Amniotic stem cell (primary cell): Measurements from ENCODE around the gene ANAPC2.

Experiments
- DNase-seq: peaks from one replicate; lab custom pipeline; 2025; lab: John Stamatoyannopoulos, UW

Gene ANAPC2

GRCh38 chr9:137188490-137189296, at the start of gene ANAPC2, which contains the start of gene SSNA1:
ANAPC2 (minus strand) TSS chr9:137188560; CDS start chr9:137188532, 28 bp downstream.
SSNA1 (plus strand) TSS chr9:137188676; CDS start chr9:137188727, 51 bp downstream.
- DNase-seq = peak; percentile 66

- DNase-seq = no peak
These were observed 48.6 kb upstream of the ANAPC2 start for GRCh38 chr9:137236936-137237421.

DNA sequence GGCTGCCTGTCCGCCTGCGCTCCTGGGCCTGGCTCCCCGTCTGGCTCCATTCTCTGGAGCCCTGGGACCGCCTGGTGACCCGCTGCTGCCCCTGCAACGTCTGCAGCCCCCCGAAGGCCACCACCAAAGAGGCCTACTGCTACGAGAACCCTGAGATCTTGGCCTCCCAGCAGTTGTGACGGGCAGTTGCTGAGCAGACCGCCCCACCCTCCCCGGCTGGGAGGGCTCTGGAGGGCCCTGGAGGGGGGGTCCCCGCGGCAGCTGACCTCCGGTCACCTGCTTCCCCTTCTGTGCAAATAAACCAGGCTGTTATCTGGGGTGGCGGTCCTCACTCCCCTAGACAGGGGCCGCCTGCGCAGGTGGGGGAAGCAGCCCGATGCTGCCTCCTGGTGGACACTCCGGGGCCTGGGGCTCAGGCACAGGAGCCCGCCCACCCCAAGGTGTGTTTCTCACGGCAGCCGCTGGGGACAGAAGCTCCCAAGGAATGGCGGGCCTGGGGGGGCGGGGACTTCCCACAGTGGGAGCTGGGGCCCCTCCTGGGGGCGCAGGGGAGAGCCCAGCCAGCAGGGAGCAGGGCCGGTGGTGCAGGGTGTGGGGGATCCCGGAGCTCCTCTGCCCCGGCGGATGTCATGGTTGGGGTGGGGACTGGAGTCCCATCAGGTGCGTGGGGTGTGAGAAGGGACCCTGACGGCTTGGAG, 48.0 kb upstream of the ANAPC2 start:
- DNase-seq = peak; percentile 56

DNA sequence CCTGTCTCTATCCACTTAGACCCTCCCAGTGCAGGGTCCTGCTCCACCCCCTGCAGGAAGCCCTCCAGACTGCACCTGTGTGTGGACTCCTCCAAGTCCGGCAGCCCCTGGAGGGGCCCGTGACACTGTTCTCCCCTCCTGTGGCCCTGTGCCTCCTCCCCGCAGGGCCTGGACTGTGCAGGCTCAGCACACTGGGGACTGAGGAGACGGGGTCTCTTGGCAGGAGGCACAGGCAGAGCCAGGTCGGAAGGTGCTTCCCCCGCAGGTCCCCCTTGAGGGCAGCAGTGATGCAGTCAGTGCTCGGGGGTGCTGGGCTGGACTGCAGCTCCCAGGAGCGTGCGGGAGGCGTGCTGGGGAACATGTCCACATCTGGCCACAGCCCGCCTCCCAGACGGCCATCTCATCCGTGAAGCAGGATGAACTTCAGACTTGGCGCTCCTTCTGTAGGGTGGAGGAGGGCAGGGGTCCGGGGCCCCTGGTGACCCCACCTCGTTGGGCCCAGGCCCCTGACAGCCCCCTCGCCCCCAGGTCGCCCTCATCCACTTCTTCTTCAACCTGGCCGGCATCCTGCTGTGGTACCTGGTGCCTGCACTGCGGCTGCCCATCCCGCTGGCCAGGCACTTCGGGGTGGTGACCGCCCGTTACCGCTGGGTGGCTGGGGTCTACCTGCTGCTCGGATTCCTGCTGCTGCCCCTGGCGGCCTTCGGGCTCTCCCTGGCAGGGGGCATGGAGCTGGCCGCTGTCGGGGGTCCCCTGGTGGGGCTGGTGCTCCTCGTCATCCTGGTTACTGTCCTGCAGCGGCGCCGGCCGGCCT, 47.3 kb upstream of the ANAPC2 start:
- DNase-seq = no peak

- DNase-seq = no peak
These were observed 46.5 kb upstream of the ANAPC2 start for GRCh38 chr9:137234758-137235423.

DNA sequence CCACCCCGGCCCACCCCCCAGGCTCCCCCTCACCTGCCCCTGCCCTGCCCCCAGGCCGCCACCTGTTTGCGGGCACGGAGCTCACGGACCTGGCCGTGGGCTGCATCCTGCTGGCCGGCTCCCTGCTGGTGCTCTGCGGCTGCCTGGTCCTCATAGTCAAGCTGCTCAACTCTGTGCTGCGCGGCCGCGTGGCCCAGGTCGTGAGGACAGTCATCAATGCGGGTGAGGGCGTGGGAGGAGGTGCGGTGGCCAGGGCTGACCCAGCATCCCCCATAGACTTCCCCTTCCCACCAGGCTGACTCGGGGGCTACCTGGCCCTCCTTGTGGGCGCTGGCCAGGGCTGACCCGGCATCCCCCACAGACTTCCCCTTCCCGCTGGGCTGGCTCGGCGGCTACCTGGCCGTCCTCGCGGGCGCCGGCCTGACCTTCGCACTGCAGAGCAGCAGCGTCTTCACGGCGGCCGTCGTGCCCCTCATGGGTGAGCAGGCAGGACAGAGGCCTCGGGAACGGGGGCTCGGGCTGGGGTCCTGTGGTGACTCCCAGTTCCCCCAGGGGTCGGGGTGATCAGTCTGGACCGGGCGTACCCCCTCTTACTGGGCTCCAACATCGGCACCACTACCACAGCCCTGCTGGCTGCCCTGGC, 45.8 kb upstream of the ANAPC2 start:
- DNase-seq = no peak

GRCh38 chr9:137233143-137233980, 45.0 kb upstream of the ANAPC2 start:
- no peak for DNase-seq

DNA sequence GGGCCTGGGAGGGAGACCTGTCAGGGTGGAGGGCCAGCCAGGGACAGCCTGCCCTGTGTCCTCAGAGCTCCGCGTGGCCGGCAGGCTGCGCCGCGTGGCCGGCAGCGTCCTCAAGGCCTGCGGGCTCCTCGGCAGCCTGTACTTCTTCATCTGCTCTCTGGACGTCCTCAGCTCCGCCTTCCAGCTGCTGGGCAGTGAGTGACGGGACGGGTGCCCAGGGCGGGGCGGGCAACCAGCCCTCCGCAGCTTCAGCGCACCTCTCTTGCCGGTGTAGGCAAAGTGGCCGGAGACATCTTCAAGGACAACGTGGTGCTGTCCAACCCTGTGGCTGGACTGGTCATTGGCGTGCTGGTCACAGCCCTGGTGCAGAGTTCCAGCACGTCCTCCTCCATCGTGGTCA, 44.1 kb upstream of the ANAPC2 start:
- DNase-seq = no peak

DNA sequence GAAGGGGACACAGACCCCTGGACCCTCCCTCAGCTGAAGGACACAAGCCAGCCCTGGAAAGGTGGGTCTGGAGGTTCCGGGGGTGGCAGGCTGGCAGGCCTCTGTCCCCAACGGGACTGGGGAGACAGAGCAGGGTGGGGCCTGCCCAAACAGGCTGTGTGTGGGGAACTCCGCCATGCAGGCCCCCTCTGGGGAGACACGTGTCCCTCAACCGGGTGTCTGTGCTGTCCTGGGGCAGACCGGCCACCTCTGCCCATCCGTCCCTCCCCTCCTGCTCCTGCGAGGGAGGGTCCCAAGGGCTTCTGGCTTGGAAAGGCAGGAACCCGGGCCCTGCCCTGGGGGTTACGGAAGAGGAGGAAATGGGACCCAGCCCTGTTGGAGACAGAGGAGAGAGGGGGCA, 43.7 kb upstream of the ANAPC2 start:
- no peak for DNase-seq

GRCh38 chr9:137231372-137232039, 43.1 kb upstream of the ANAPC2 start:
- DNase-seq = no peak

GRCh38 chr9:137230705-137231371, 42.5 kb upstream of the ANAPC2 start, which contains the start of gene SLC34A3:
SLC34A3 (plus strand) TSS chr9:137230901; CDS start chr9:137231703, 802 bp downstream.
- DNase-seq = no peak

- DNase-seq = no peak
These were observed 41.7 kb upstream of the ANAPC2 start for GRCh38 chr9:137229903-137230704.

DNA sequence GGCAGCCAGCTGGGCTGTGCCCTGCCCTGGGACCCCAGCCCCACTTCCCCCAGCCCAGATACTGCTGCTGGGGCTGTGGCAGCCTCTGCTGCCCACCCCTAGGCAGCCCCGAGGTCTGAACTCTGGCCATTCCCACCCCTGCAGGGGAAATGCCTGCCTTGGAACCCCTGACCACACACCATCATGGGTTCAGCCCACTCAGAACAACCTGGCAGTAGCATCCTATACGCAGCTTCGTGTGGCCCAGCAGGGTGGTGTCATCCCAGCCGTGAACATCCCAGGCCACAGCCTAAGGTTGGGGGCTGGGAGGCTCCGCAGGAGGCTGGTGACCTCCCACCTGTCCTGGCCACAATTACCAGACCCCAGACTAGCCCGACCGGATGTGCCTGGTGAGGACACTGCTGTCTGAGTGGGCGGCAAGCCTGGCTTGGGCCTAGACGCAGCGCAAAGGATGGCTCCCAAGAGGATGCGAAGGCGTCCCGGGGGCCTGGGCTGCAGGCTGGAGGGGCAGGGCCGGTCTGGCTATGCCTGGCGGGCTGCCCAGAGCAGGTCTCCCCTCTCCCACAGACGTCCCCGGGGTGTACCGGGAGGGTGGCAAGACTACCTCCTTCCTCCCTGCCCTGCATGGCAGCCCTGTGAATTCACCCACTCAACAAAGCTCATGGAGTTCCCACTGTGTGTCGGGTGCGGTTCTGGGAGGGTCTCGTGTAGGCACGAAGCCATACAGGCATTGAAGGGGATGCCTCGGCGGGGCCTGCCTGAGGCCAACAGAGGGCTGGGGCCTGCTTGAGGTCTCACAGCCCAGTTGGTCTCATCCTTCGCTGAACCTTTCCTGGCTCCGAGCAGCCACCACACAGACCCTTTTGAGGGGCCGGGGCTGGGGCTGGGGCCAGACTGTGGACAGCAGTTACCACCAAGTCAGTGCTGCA, 40.9 kb upstream of the ANAPC2 start:
- no peak for DNase-seq

GRCh38 chr9:137228506-137228967, 40.2 kb upstream of the ANAPC2 start:
- DNase-seq = no peak

GRCh38 chr9:137227853-137228505, 39.6 kb upstream of the ANAPC2 start:
- no peak for DNase-seq
